GM18526 (cell line): ENCODE results near the gene ESR1.

Source experiments
- POLR2A ChIP-seq: IDR thresholded peaks from 3 replicates; pipeline ENCODE4 v1.6.1; 2011; ENCODE audit not compliant: insufficient read length; ENCODE audit errors: extremely low read depth

Gene ESR1

GRCh38 chr6:152055517-152055916 lies 248.0 kb downstream of the ESR1 start:
- TF ChIP-seq POLR2A, result no peak

- TF ChIP-seq POLR2A, result no peak
These were observed 250.5 kb downstream of the ESR1 start for GRCh38 chr6:152057832-152058498.

GRCh38 chr6:152059909-152060308 lies 252.4 kb downstream of the ESR1 start:
- no peak for TF ChIP-seq POLR2A

DNA sequence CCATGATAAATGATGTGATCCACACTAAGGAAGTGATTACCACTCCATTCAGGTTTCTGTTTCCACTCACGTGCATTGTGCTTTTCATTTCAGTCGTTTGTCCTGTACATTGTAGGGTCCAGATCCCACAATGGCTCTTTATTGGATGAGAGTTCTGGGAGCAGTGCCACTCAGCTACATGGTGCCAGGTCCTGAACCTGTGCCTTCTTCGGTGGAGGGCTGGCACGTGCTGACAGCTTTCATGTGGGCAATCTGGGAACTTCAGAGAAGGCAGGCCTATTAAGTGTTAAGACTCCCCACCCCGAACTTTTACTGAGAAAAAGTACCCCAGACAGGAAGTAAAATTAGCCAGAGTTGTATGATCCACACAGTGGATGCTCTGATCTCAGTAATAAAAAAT lies 255.0 kb downstream of the ESR1 start:
- no peak for TF ChIP-seq POLR2A

- TF ChIP-seq POLR2A, result no peak
These were observed 255.9 kb downstream of the ESR1 start for GRCh38 chr6:152063170-152063921.

DNA sequence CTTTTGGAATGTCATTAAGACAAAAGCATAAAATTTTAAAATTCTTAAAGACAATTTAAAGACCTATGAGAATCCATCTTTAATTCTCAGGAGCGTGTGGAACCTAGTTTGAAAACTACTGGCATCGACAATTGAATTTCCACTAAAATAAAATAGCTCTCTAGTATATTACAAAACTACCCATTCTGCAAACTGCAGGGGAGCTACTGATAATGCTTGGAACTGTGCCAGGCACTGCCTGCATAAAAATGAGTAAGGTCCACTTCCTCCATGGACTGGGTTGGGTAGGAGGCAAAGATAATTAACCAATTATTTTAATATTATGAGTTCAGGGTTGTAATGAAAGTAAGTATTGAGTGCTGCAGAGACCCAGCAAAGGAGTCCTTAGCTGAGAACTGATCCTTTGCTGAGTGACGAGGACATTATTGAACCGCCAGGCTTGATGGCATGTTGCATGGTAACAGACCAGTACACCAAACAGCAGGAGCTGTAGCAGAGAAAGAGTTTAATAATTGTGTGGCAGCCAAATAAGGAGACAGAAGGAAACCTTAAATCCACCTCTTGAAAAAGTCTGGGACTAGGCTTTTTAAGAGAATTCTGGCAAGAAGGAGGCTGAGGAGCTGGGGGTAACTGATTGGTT lies 261.3 kb downstream of the ESR1 start:
- TF ChIP-seq POLR2A, result no peak

- TF ChIP-seq POLR2A, result no peak
These were observed 263.1 kb downstream of the ESR1 start for GRCh38 chr6:152070556-152070955.

GRCh38 chr6:152071318-152071717 lies 263.8 kb downstream of the ESR1 start:
- no peak for TF ChIP-seq POLR2A

DNA sequence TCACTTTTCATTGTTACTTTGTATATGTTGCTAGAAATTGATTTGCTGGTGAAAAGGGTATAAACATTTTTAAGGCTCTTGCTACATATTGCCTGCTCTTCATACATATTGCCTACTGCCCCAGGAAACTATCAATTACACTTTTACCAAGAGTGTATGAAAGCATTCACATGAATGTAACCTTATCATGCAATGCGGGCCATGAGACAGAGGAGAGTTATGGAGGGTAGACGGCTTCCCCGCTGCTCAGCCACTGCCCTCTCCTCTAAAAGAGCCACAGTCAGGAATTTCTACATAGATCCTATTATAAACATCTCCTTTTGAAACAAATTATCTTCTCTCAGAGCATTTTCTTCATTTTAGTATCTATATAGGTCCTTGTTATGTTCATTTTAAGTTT lies 264.4 kb downstream of the ESR1 start:
- no peak for TF ChIP-seq POLR2A

- no peak for TF ChIP-seq POLR2A
These were observed 270.5 kb downstream of the ESR1 start for GRCh38 chr6:152078001-152078400.

DNA sequence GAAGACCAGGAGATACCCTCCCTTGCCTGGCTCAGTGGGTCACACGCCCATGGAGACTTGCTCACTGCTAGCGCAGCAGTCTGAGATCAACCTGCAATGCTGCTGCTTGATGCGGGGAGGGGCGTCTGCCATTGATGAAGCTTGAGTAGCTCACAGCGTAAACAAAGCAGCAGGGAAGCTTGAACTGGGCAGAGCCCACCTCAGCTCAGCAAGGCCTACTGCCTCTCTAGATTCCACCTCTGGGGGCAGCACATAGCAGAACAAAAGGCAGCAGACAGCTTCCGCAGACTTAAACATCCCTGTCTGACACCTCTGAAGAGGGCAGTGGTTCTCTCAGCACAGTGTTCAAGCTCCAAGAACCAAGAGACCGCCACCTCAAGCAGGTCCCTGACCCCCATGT lies 271.3 kb downstream of the ESR1 start:
- no peak for TF ChIP-seq POLR2A

DNA sequence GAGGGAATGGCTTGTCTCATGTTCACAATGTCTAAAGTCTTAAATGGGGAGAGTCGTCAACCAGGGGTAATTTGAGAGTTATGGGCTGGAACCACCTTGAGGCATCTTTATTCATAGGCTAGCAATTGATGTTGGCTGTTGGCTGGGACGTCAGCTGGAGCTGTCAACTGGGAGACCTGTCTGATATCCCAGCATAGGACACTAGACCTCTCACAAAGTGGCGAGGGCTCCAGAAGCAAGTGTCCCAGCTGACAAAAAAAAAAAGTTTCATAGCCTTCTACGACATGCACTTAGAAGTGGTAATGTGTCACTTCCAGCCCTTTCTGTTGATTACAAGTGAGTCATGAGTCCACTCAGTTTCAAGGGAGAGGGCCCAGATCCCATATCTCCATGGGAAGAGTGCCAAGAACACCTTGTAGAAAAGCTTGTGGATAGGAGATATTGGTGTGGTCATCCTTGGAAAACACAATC lies 278.0 kb downstream of the ESR1 start:
- TF ChIP-seq POLR2A, result no peak

DNA sequence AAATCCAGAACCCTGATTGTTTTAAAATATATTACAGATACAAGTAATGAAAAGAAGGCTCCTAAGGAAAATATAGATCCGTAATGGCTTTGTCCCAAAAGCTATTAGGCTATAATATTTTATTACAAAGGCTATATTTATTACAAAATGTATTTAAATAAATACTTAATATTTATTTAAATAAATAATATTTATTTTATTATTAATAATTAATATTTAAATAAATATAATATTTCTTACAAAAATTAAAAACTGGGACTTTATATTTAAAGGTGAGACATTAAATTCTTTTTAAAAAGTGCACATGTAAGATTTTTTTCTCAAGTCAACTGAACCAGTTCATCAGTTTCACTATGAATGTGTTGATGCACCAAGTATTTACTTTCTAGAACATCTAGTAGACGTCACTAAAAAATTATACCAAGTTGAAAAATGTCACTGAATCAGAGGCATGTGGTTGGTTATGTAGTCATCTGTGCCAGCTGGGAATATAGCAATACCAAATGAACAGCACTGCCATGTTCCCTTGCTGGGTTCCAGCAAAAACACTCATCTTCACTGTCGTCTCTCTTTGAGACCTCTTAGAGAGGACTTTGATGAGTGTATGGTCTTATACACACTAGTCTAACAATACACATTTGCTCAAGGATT lies 278.9 kb downstream of the ESR1 start:
- no peak for TF ChIP-seq POLR2A

GRCh38 chr6:152087096-152087495 lies 279.6 kb downstream of the ESR1 start:
- TF ChIP-seq POLR2A, result no peak

GRCh38 chr6:152087701-152088100 lies 280.2 kb downstream of the ESR1 start:
- no peak for TF ChIP-seq POLR2A

DNA sequence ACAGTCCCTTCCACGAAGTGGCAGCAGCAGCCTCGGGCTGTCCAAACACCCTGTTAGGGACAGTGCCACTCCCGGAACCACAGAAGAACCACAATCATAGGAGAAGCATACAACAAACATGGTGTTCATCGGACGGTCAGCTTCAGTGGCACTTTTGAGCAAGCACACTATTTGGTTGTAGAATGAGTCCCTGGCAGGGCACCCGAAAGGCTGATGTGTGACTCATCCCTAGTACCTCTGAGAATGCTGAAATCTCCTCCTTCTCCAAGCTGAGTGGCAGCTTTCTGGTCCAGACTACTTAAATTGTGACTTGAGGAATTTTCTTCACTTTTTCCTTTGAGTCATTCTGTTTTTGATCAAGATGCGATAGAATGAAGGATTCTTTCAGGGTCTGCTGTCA lies 282.5 kb downstream of the ESR1 start:
- TF ChIP-seq POLR2A, result no peak
